GM19467 (cell line): Measurements from ENCODE around the gene CFL2.

ENCODE experiments used
- ATAC-seq: cut with Tn5 transposase; IDR thresholded peaks from one replicate; pipeline ENCODE4 v1.9.1; 2021; ENCODE audit warnings: mild to moderate bottlenecking, moderate library complexity; ENCODE audit not compliant: unreplicated experiment

The CFL2 gene

GRCh38 chr14:34676516-34677211 is 37.7 kb downstream of the CFL2 start:
- ATAC-seq = no peak

- ATAC-seq = no peak
Observed at GRCh38 chr14:34673702-34674101, 40.7 kb downstream of the CFL2 start.

DNA sequence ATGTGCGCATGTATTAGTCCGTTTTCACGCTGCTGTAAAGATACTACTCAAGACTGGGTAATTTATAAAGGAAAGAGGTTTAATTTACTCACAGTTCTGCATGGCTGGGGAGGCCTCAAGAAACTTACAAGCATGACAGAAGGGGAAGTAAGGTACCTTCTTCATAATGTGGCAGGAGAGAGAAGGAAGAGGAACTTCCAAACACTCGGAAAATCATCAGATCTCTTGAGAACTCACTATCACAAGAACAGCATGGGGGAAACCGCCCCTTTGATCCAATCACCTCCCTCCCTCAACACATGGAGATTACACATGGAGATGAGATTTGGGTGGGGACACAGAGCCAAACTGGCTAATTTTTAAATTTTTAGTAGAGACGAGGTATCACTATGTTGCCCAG is 42.7 kb downstream of the CFL2 start:
- ATAC-seq = no peak

GRCh38 chr14:34668111-34668510 is 46.3 kb downstream of the CFL2 start:
- ATAC-seq = no peak

GRCh38 chr14:34667007-34667406 is 47.4 kb downstream of the CFL2 start:
- no peak for ATAC-seq

- ATAC-seq = no peak
Observed at GRCh38 chr14:34665785-34666435, 48.5 kb downstream of the CFL2 start.

GRCh38 chr14:34662561-34663088 is 51.8 kb downstream of the CFL2 start:
- no peak for ATAC-seq

DNA sequence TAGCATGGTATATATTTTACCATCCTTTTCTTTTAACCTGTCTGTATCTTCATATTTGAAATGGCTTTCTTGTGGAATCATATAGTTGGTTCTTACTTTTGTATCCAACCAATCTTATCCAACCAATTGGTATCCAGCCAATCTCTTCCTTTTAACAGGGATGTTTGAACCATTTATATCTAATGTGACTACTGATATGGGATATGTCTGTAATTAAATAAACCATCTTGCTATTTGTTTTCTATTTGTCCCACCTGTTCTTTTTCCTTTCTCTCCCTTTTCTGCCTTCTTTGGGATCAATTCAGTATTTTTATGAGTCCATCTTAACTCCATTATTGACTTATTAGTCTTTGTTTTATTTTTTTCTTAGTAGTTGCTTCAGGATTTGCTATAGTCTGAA is 53.6 kb downstream of the CFL2 start:
- ATAC-seq = no peak
